Forelimb muscle (tissue), 1 donor: Measurements from ENCODE around the gene KBTBD4. TPM values are rescaled to one million over a fixed set of nuclear protein-coding genes. Genes with fewer than 3 reads are reported as not detected.

Experiments used
- DNase-seq: peaks from one replicate; pipeline ENCODE4 v3.0.0-alpha.2; 2013; ENCODE audit warnings: low read depth
- polyA plus RNA-seq: library from polyadenylated mRNA; unstranded; fragments of 120-200 nt; gene quantifications from one replicate; pipeline ENCODE4 v1.2.1, GENCODE V29; 2013; ENCODE audit not compliant: insufficient read length

Gene KBTBD4
- polyA plus RNA-seq = 12.8 TPM

DNA sequence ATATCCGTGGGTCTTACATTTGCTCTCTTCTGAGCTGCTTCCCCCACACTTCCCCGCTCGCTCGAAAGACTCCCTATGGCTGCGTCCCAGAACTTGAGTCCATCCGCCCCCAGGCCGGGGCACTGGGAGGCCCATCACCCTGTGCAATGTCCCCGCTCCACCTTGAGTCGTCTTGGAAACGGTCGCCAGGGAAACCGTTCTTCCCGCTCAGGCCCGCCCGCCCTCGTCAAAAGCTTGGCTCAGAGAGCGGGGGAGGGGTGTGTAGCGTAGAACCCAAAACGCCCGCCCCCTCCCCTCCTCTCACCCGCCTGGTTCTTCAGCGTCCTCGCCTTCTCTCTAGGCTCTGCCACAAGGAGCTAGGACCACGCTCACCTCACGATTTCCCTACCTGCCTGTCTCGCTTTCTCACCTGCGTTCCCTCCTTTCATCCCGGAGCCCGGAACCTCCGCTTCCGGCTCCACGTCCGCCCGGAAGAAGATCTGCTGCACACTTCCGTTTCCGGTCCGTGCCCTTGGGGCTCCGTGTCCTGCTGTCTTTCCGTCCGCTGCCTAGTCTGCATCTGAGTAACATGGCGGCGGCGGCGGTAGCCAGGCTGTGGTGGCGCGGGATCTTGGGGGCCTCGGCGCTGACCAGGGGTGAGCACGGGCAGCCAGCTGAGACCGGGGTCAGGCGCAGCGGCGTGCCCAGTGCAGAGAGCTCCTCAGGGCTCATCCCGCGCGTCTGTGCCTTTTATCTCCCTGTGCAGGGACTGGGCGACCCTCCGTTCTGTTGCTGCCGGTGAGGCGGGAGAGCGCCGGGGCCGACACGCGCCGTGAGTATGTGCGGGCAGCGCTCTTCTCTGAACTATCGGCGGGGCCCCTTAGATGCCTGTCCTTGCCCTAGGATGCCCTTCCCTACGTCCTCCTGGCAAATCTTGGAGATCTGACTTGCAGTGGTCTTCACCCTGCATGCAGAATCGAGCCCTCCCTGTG, at the start of gene KBTBD4, which contains the start of gene NDUFS3:
Gene KBTBD4, minus strand, starts transcription at position 447 of the 971 bp plus-strand sequence. Its CDS starts 19 bp downstream, at position 428.
Gene NDUFS3, plus strand, starts transcription at position 551 of the 971 bp plus-strand sequence. Its CDS starts 18 bp downstream, at position 569.
- peak; percentile 77 for DNase-seq

DNA sequence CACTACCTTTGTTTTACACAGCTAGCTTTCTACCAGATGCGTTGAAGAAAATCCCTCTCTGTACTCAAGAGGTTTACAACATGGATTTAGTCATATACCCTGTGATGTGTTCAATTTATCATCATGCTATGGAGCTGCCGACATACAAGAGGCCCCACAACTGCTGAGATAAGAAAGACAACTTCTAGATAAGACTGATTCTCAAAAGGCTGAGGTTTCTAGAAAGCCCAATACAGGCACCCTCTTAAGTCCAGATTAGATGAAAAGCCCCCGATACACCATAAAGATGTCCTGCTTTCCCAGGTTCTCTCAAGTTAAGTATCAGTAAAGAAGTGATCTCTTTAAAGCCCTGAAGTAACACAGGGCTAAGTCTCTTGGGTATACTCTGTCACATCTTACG, 49.3 kb upstream of the KBTBD4 start:
- DNase-seq = no peak

DNA sequence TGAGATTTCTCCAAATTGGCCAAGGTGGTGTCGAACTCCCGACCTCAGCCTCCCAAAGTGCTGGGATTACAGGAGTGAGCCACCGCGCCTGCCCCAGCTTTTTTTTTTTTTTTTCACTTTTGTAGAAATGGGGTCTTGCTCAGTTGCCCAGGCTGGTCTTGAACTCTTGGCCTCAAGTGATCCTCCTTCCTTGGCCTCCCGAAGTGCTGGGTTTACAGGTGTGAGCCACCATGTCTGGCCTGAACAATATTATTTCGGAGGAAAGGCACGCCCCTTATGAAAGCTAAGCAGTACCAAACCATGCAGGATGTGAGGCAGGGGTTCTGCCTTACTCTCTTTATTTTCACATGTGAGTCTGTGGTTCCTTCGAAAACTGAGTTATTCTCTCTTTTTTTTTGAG, 47.5 kb upstream of the KBTBD4 start:
- no peak for DNase-seq

DNA sequence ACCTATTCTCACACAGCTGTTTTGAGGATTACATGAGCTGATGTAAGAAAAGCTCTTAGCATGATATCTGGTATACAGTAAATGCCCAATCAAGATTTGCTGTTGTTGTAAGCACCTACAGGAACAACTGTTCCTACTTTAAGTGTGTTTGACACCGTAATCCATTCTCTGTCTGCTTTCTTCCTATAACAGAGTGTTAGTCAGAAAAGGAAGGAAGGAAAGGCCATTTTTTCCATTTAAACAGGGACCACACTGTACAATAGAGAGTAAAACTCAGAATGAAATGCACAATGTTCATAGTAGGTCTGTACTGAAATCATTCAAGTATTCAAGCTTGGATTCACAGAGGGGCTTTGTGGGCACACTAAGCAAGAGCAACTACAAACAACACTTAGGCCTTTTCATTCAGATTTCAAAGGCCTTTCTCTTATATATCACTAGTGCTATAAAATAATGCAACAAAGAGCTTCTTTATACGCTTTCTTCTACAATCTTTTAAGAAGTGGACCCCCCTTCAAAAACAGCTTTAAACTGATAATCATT, 42.1 kb upstream of the KBTBD4 start:
- DNase-seq = no peak

DNA sequence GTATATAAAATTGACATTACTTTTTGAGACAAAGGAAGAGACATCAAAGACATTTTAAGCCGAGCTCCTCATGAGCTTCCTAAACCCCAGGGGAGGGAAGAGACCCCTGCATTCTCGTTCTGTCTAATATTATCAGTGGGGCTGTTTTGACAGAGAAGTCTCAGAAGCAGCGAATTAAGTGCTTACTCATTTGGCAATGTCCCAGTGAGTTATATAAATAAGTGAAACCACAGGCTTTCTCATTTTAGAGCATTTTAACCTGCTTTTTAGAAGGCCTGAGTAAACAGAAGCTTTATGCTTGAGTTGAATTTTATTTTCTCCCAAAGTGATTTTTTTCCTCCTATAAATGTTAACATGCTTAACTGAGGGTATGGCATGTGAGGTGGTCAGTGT, 38.6 kb upstream of the KBTBD4 start:
- no peak for DNase-seq

DNA sequence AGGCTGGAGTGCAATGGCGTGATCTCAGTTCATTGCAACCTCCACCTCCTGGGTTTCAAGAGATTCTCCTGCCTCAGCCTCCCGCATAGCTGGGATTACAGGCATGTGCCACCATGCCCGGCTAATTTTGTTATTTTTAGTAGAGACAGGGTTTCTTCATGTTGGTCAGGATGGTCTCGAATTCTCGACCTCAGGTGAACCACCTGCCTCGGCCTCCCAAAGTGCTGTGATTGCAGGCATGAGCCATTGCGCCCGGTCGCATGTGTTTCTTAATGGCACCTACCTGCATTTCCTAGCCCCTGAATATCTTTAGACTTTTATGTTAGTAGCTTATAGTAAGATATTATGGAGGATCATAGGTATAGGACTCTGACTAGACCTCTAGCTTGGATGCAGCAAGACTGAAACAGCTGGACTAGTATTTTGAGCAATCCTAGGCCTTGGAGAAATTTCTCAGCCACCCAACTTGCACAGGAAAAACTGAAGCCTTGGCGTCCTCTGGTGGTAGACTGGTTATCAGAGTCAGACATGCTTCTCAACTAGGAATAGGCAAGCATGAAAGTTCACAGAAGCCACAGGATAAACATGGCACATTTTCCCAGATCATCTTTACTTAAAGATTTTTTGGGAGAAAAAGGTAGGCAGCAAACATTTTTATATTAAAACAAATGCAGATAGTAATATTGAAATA, 38.1 kb upstream of the KBTBD4 start:
- DNase-seq = peak; percentile 55

DNA sequence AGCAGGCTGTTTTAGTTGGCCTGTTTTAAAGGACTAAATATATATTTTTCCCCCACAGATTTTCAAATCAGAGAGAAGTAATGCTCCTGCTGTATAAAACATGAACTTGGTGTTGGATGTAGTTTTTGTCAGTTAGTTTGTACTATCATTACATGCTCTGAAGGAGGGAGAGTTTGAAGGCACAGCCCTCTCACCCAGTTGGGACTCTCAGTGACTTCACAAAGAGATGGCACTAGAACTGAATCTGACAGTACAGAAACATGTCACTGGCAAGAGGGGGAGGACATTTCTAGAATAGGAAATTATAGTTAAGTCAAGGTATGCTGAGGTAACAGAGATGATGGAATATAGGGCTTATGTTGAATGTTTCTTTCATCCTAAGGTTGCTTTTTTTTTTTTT, 36.5 kb upstream of the KBTBD4 start:
- no peak for DNase-seq

DNA sequence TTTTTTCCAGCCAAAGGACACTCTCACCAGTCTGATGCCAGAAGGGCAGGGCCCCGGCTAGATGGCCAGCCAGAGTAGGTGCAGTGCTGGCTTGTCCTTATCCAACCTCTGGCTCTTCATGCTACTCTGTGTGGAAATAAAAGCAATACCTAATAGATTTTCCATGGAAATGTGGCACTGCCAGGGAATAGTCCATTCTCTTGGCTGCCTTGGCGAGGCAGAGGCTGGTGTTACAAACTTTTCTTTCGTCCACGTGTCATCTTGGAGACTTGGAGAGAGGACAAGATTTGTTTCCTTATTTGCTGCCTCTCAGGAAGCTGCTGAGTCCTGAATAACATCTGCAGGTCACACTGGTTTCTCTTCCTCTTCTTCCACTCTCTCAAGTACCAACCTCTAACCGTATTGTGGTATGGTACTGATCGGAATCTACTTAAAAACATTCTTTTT, 32.6 kb upstream of the KBTBD4 start:
- DNase-seq = no peak

DNA sequence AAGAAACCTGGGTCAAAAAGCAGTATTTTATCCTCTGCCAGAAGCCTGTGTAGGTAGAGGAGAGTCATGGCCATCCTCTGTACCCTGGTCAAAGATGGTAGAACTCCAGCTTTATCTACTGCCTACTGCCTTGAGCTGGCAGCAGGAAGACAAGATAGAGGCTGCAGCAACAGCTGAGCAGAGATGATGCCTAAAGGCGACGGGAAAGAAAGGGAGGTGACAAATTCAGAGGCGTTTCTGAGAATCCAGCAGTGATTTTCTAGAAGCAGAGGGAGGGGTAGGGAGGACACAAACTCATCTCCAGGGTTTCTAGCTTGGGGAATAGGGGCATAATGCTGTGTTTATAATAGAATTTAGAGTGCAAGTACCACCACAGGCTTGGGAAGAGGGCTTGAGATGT, 30.9 kb upstream of the KBTBD4 start:
- no peak for DNase-seq

DNA sequence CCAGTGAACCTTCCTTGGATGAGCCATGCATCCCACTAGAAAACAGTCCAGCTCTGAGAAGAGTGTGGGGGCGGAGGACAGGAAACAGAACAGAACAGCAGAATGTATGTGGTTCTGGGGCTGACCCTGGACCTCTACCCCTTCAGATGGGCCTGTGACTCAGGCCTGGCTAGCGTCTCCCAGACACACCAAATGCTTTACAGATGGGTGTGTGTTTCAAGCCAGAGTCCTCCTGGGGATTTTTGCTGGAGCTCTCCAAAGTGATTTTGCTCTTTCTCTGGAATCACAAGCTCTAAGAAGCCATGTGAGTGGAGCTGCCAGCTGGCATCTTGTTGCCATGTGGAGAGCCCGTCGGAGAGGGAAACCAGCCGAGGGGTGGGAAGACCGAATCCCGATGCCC, 28.6 kb upstream of the KBTBD4 start:
- DNase-seq = no peak

DNA sequence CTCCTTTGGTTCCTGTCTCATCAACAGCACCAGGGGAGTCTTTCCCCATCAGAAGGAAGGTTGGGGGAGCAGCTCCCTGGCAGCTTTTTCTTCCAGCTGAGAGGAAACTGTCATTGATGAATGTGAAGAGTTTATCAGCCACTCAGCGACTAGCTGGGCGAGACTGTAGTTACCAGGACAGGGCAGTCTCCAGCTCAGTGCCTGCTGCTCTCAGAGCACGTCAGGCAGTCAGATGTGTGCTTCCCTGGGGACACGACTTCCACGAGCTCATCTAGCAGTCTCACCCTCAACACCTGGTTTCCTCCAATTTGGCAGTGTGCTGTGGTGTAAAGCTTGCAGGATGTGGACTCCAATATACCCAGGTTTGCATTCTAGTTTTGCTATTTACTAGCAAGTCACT, 28.0 kb upstream of the KBTBD4 start:
- DNase-seq = no peak

DNA sequence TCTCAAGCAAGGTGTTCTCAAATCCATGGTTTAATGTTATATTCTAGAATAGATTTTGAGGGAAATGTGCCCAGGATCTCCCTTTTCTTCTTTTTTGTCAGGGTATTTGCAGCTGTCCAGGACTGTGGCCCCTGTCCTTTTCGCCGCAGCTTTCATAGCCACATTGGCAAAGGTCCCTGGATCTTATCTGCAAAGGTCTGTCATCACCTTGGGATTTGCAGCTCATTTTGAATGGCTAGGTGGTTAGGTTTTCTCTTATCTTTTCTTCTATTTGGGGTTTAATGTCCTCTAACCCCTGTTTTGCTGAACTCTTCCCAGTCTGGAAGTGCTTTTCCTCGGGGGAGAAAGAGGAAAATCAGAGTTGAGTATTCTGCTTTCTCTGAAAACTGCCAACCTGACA, 27.2 kb upstream of the KBTBD4 start:
- no peak for DNase-seq

DNA sequence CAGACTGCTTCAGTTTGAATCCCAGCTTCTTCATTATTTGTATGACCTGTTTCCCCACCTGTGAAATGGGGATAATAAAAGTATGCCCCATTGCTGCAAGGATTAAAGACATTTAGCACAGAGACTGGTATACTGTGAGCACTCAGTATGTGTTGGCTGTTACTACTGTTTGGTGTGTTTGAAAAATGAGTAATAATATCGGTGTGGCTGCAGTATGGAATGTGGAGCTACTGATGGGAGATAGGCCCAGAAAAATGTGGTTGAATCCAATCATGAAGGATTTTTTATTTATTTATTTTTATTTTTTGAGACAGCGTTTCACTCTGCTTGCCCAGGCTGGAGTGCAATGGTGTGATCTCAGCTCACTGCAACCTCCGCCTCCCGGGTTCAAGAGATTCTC, 24.5 kb upstream of the KBTBD4 start:
- DNase-seq = no peak

DNA sequence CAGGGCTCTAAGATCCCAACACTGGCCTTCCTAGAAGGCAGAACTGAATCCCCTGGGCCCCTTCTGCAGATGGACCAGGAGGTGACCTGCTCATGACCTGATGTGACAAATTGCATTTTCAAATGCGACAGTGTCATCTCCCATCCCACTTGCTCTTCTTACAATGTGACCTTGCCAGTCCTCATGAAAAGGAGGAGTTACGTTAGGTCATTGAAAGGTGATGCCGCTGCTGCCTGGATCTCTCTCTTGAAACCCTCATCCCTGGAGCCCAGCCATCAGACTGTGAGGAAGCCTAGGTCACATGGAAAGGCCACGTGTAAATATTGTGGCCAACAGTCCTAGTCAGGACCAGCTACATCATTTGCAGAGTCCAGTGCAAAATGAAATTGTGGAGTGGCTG, 21.1 kb upstream of the KBTBD4 start:
- DNase-seq = no peak

DNA sequence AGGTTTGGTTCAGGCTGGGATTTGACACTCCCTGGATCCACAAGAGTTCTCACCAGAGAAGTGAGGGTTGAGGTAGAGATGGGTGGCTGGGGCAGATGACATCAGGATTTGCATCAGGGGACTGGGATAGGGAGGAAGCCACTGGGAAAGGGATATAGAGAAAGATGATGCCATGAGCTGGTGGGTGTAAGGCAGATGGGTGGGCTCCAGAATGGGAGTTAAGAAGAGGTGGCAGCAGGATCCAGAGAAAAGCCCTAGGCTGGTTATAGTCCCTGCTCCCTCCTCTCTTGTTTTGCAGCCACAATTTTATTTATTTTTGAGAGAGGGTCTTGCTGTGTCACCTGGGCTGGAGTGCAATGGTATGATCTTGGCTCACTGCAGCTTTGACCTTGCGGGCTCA, 17.2 kb upstream of the KBTBD4 start:
- no peak for DNase-seq

DNA sequence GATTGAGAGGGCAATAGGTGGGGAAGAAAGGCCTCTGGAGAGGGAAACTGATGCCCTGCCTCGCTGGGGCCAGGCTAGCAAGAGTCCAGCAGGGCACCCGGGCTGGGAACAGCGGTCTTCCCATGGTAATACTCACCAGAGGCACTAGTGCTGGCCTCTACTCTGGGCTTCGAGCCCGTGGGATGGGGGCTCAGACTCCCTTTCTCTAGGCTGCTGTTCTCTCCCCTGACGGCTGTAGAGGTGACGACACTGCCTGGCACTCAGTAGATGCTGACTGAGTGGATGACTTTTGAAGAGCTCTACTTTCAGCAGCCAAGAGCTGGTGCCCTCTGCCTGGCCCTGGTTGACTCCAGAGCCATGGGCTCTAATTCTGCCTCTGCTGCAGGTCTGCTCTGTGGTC, 16.3 kb upstream of the KBTBD4 start:
- no peak for DNase-seq

DNA sequence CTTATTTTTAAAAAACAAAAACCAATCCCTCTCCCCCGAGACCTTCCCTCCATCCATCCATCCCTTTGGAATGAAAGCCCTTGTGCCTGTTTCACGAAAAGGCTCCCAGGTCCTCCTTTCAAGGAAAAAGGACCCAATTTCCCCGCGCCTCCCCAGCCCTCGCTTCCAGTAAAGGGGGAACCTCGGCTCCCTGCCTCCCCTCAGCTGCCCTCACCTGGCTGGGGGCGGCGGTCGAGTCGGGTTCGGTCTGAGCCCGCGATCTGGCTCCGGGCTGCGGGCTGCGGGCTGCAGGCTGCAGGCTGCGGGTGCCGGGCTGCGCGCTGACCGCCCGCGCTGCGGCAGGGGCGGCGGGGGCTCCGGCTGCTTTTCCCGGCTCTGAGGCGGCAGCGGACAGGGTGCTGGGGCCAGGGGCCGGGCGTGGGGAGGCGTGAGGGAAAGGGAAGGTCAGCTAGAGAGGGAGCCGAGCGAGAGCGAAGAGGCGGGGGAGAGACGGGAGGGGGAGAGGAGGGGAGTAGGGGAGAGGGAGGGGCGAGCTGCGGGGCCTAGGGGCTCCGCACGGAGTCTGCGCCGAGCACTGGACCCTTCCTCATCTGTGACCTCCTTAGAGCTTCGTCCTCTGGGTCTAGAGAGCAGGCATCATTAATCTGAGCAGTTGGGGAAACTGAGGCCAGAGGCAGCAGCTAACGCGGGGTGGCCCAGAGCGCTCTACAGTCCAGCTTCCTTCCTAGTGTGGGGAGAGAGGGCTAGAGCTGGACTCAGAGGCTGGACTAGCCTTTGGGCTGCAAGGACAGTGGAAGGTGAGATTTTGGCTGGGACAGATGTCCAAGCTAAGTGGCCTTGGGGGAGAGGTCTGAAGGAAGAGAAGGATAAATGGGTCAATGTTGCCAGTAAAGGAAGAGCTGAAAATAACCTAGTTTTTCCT, 15.4 kb upstream of the KBTBD4 start, which contains the start of gene C1QTNF4:
Gene C1QTNF4, minus strand, starts transcription at position 478 of the 922 bp plus-strand sequence. CDS start 3,601 bp downstream, outside the sequence.
- no peak for DNase-seq

DNA sequence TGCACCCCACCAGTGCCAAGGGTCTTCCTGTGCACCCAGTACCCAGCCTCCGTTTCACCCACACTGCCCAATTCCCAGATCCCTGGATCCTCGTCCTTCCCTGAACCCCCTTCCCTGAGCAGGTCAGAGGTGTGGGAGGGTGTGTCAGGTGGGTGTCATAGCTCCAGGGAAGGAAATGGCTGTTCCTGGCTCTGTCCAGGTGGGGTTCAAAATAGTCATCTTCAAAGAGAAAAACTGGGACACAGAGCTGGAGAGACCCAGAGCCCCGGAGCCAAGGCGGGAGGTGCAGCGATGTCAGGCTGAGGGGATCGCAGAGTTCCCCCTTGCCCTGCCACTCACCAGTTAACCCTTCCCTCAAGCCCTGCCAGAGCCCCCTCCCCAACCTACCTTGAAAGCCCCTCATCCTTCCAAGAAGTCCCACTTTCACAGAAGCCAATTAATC, 14.7 kb upstream of the KBTBD4 start:
- DNase-seq = no peak

DNA sequence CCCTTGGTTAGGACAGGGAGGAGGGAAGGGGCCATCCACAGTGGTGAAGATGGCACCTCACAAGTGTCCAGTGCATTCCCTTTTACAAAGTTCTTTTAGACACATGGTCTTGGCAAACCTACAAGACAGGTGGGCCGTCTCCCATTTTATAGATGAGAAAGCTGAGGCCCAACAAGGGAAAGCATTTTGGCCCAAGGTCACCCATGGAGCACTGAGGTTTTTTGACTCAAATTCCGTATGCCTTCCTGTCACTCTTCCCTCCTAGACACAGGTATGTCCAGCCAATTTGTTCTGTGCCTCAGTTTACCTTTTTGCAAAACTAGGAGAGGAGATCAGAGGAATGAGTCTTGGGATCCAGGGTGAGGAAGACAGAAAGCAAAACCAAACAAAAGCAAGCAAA, 14.2 kb upstream of the KBTBD4 start:
- no peak for DNase-seq

DNA sequence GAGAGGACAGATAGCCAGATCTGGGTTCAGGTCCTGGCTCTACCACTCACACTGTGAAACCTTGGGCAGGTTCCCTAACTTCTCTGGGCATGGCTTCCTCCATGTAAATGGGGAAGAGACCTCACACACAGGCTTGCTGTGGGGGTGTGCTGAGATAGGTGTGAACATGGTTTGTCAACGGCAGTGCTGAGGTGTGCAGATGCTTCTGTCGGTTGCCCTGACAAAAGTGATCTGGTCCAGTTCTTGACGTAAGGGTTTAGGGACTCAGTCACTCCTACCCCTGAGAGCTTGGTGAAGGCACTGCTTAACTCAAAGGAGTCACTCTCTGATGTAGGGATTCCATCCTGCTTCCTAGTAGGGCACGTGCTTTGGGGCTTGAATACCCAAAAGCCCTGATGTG, 13.5 kb upstream of the KBTBD4 start:
- DNase-seq = no peak

DNA sequence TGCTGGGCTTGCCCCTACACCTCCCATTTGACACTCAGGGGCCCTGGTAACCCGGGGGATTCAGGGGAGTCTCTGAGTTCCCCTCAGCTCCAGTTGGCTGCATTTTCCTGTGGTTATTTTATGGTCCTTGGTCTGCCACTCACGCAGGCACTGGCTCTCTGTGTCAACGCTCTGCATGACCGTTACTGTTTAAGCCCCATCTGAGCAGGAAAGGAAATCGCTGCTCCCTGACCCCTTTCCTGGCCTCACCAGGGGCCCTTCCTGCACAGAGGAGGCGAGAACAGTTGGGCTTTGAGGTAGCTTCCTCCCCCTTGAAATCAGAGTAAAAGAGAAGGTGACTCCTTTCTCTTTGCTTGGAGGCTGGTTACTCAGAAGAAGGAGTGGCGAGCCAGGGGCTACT, 13.0 kb upstream of the KBTBD4 start:
- DNase-seq = no peak
